ENCODE data around the gene MEX3A.

MEX3A gene

DNA sequence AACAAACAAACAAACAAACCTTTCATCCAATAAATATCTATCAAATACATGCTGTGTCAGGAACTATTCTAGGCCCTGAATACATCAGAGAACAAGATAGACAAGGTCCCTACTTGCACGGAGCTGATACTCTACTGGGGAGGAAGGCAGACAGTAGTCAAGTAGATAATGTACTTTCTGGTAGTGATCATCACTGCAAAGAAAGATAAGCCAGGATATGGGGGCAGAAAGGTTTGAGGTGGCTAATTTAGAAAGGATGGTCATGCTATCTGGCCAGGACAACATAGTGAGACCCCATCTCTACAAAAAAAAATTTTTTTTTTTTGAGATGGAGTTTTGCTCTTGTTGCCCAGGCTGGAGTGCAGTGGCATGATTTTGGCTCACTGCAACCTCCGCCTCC is 9.3 kb upstream of the MEX3A start:
- no peaks in the 10 kb centered on the region for H3K79me2 ChIP-seq (ENCODE audit: control insufficient read depth, low read length)
- H3K4me3 ChIP-seq (ENCODE audit: low read length), result no peak overlapping the region
- H3K27me3 ChIP-seq (ENCODE audit: control insufficient read depth, low read length), result no peaks in the 10 kb centered on the region
- H3K4me1 ChIP-seq (ENCODE audit: control insufficient read depth, low read length), result peaks cover 21% of the 10 kb centered on the region
- no peaks in the 10 kb centered on the region for H3K9me3 ChIP-seq (ENCODE audit: control insufficient read depth, insufficient read depth, low read length)
- no peaks in the 10 kb centered on the region for H3K9me2 ChIP-seq (replicated peaks; ENCODE audit: control insufficient read depth, low read length)
- no peaks in the 10 kb centered on the region for H3F3A ChIP-seq (ENCODE audit: control insufficient read depth, insufficient read depth)
- H3K27ac ChIP-seq (ENCODE audit: low read depth, low read length), result no peak overlapping the region
- H3K36me3 ChIP-seq (ENCODE audit: control insufficient read depth, low read length), result no peaks in the 10 kb centered on the region
- H4K20me1 ChIP-seq (ENCODE audit: control insufficient read depth, insufficient read depth, low read depth, low read length), result no peaks in the 10 kb centered on the region
- TF ChIP-seq EZH2phosphoT487 (IDR thresholded peaks at IDR 0.05; ENCODE audit: borderline replicate concordance, low read length), result no peak
- TF ChIP-seq, protein P1, sequence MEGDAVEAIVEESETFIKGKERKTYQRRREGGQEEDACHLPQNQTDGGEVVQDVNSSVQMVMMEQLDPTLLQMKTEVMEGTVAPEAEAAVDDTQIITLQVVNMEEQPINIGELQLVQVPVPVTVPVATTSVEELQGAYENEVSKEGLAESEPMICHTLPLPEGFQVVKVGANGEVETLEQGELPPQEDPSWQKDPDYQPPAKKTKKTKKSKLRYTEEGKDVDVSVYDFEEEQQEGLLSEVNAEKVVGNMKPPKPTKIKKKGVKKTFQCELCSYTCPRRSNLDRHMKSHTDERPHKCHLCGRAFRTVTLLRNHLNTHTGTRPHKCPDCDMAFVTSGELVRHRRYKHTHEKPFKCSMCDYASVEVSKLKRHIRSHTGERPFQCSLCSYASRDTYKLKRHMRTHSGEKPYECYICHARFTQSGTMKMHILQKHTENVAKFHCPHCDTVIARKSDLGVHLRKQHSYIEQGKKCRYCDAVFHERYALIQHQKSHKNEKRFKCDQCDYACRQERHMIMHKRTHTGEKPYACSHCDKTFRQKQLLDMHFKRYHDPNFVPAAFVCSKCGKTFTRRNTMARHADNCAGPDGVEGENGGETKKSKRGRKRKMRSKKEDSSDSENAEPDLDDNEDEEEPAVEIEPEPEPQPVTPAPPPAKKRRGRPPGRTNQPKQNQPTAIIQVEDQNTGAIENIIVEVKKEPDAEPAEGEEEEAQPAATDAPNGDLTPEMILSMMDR (IDR thresholded peaks at IDR 0.05; ENCODE audit: low read depth, low read length, poor library complexity, severe bottlenecking), result no peak
- no peak overlapping the region for H3K4me2 ChIP-seq (ENCODE audit: low read length)

DNA sequence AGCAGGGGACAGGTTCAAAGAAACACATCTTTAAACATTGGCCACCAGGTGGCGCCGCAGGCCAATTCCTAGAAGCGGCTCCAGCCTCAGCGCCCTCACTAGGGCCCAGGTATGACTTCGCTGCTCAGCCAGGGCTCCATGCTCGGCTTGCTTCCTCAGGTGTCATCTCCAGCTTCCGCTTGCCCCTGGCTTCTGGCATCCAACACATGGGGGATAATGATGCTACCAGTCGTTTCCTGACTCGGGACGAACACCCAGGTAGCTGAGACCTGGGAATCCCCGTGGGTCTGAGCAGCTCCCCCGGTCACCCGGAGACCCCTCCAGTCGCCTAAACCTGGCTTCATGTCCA is 8.5 kb upstream of the MEX3A start:
- Histone ChIP-seq H3K27ac (ENCODE audit: low read depth, low read length) (no peak overlapping the region), H3K9me2 (replicated peaks; ENCODE audit: control insufficient read depth, low read length) (no peaks in the 10 kb centered on the region), H3K4me3 (ENCODE audit: low read length) (no peak overlapping the region), H3F3A (ENCODE audit: control insufficient read depth, insufficient read depth) (no peaks in the 10 kb centered on the region), H3K36me3 (ENCODE audit: control insufficient read depth, low read length) (no peaks in the 10 kb centered on the region), H4K20me1 (ENCODE audit: control insufficient read depth, insufficient read depth, low read depth, low read length) (no peaks in the 10 kb centered on the region), H3K4me1 (ENCODE audit: control insufficient read depth, low read length) (peaks cover 13% of the 10 kb centered on the region), H3K27me3 (ENCODE audit: control insufficient read depth, low read length) (no peaks in the 10 kb centered on the region), H3K9me3 (ENCODE audit: control insufficient read depth, insufficient read depth, low read length) (no peaks in the 10 kb centered on the region), H3K4me2 (ENCODE audit: low read length) (no peak overlapping the region), H3K79me2 (ENCODE audit: control insufficient read depth, low read length) (no peaks in the 10 kb centered on the region)
- no peak for TF ChIP-seq EZH2phosphoT487 (IDR thresholded peaks at IDR 0.05; ENCODE audit: borderline replicate concordance, low read length)
- TF ChIP-seq, protein P1 (IDR thresholded peaks at IDR 0.05; ENCODE audit: low read depth, low read length, poor library complexity, severe bottlenecking), result peak; percentile 91

DNA sequence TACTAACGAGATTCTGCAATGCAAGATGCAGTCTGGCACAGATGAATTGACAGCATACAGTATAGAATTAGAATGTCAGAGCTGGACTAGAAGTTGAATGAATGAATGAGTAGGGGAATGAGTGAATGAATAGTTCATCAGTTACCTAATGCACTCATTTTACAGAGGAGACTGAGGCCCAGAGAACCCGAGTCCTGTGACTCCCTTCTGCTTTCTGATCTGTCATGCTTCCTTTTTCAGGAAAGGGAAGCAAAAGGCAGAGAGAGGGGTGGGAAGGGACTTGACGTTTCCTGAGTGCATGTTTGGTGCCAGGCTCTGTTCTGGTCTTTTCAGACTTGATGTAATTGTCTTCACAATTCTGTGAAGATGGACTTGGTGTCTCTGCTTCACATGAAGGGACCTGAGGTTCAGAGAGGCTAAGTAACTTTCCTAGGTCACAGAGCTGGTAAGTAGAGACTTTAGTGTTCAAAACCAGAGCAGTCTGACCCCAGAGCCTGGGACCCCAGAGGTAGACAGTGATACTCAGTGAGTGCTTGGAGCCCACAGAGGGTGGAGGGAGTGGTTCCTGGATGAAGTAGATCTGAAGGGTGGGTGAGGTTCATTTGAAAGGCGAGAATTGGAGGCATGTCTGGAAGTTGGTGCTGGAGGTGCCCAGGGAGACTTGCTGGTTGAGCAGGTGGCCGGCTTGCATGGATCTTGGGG is 8.0 kb upstream of the MEX3A start:
- no peak overlapping the region for H3K27ac ChIP-seq (ENCODE audit: low read depth, low read length)
- no peaks in the 10 kb centered on the region for H3K79me2 ChIP-seq (ENCODE audit: control insufficient read depth, low read length)
- TF ChIP-seq, protein P1 (IDR thresholded peaks at IDR 0.05; ENCODE audit: low read depth, low read length, poor library complexity, severe bottlenecking), result no peak
- TF ChIP-seq EZH2phosphoT487 (IDR thresholded peaks at IDR 0.05; ENCODE audit: borderline replicate concordance, low read length), result no peak
- H3K9me3 ChIP-seq (ENCODE audit: control insufficient read depth, insufficient read depth, low read length), result no peaks in the 10 kb centered on the region
- H3K4me3 ChIP-seq (ENCODE audit: low read length), result no peak overlapping the region
- H3K27me3 ChIP-seq (ENCODE audit: control insufficient read depth, low read length), result no peaks in the 10 kb centered on the region
- H3K36me3 ChIP-seq (ENCODE audit: control insufficient read depth, low read length), result no peaks in the 10 kb centered on the region
- peaks cover 13% of the 10 kb centered on the region for H3K4me1 ChIP-seq (ENCODE audit: control insufficient read depth, low read length)
- H3F3A ChIP-seq (ENCODE audit: control insufficient read depth, insufficient read depth), result no peaks in the 10 kb centered on the region
- H3K9me2 ChIP-seq (replicated peaks; ENCODE audit: control insufficient read depth, low read length), result no peaks in the 10 kb centered on the region
- H4K20me1 ChIP-seq (ENCODE audit: control insufficient read depth, insufficient read depth, low read depth, low read length), result no peaks in the 10 kb centered on the region
- no peak overlapping the region for H3K4me2 ChIP-seq (ENCODE audit: low read length)
